ENCODE results near the gene INMT. TPM values are rescaled to one million over a fixed set of nuclear protein-coding genes. Genes with fewer than 3 reads are reported as not detected.

INMT gene
- total RNA-seq, 1 experiment from 2014 or later: 3.3 TPM

GRCh38 chr7:30733216-30733615, 18.7 kb upstream of the INMT start:
- no peak for DNase-seq
- Histone ChIP-seq H3K9me3 (no peaks in the 10 kb centered on the region), H3K4me3 (ENCODE audit: low read depth, low read length) (no peak overlapping the region), H3K27me3 (replicated peaks; ENCODE audit: control insufficient read depth, insufficient read depth, low read length) (no peaks in the 10 kb centered on the region), H3K4me1 (0 out of 2 replicates have a peak, but pooled peaks cover under 1% of the 10 kb centered on the region), H3K36me3 (ENCODE audit: control insufficient read depth, insufficient read depth, low read length) (no peaks in the 10 kb centered on the region)
- Mint-ChIP-seq H3K27ac (ENCODE audit: unreplicated experiment) (no peak overlapping the region), H3K27me3 (ENCODE audit: insufficient read depth, unreplicated experiment) (peaks cover 6% of the 10 kb centered on the region), H3K4me3 (ENCODE audit: unreplicated experiment) (no peak overlapping the region), H3K4me1 (ENCODE audit: low read depth, unreplicated experiment) (peaks cover 8% of the 10 kb centered on the region), H3K36me3 (ENCODE audit: insufficient read depth, unreplicated experiment) (no peaks in the 10 kb centered on the region), H3K9me3 (ENCODE audit: unreplicated experiment) (no peaks in the 10 kb centered on the region)
- no peak for TF ChIP-seq CTCF (IDR thresholded peaks at IDR 0.05; ENCODE audit: insufficient read depth in 1 of 2, low read depth in 1 of 2, low read length in 1 of 2, severe bottlenecking in 1 of 2, unreplicated experiment in 1 of 2)
- ChIA-PET CTCF (no interaction called here), POLR2A (no interaction called here)
- no TSS peak for BruUV-seq (replicated peaks)
- intact Hi-C loops (cut with micrococcal nuclease; ENCODE audit: unreplicated experiment): no loop called here

- Mint-ChIP-seq H3K27me3 (ENCODE audit: insufficient read depth, unreplicated experiment) (peaks cover 6% of the 10 kb centered on the region), H3K4me3 (ENCODE audit: unreplicated experiment) (no peak overlapping the region), H3K9me3 (ENCODE audit: unreplicated experiment) (no peaks in the 10 kb centered on the region), H3K4me1 (ENCODE audit: low read depth, unreplicated experiment) (peaks cover 3% of the 10 kb centered on the region), H3K36me3 (ENCODE audit: insufficient read depth, unreplicated experiment) (no peaks in the 10 kb centered on the region), H3K27ac (ENCODE audit: unreplicated experiment) (no peak overlapping the region)
- no TSS peak for BruUV-seq (replicated peaks)
- TF ChIP-seq CTCF (IDR thresholded peaks at IDR 0.05; ENCODE audit: insufficient read depth in 1 of 2, low read depth in 1 of 2, low read length in 1 of 2, severe bottlenecking in 1 of 2, unreplicated experiment in 1 of 2): no peak
- no peak for DNase-seq
- no peaks in the 10 kb centered on the region for H3K9me3 ChIP-seq
- no peaks in the 10 kb centered on the region for H3K4me1 ChIP-seq
- no peak overlapping the region for H3K4me3 ChIP-seq (ENCODE audit: low read depth, low read length)
- ChIA-PET CTCF (no interaction called here), POLR2A (no interaction called here)
- no peaks in the 10 kb centered on the region for H3K27me3 ChIP-seq (replicated peaks; ENCODE audit: control insufficient read depth, insufficient read depth, low read length)
- intact Hi-C loops (cut with micrococcal nuclease; ENCODE audit: unreplicated experiment): no loop called here
- H3K36me3 ChIP-seq (ENCODE audit: control insufficient read depth, insufficient read depth, low read length): no peaks in the 10 kb centered on the region
Measured at GRCh38 chr7:30733691-30734090, 18.2 kb upstream of the INMT start.

GRCh38 chr7:30734497-30734896, 17.4 kb upstream of the INMT start:
- Mint-ChIP-seq H3K9me3 (ENCODE audit: unreplicated experiment) (no peaks in the 10 kb centered on the region), H3K27me3 (ENCODE audit: insufficient read depth, unreplicated experiment) (peaks cover 6% of the 10 kb centered on the region), H3K27ac (ENCODE audit: unreplicated experiment) (no peak overlapping the region), H3K4me3 (ENCODE audit: unreplicated experiment) (no peak overlapping the region), H3K4me1 (ENCODE audit: low read depth, unreplicated experiment) (no peaks in the 10 kb centered on the region), H3K36me3 (ENCODE audit: insufficient read depth, unreplicated experiment) (no peaks in the 10 kb centered on the region)
- H3K36me3 ChIP-seq (ENCODE audit: control insufficient read depth, insufficient read depth, low read length): no peaks in the 10 kb centered on the region
- BruUV-seq (replicated peaks): no TSS peak
- no peak for DNase-seq
- H3K4me1 ChIP-seq: no peaks in the 10 kb centered on the region
- CTCF ChIA-PET: no interaction called here
- no peaks in the 10 kb centered on the region for H3K9me3 ChIP-seq
- H3K4me3 ChIP-seq (ENCODE audit: low read depth, low read length): no peak overlapping the region
- intact Hi-C loops (cut with micrococcal nuclease; ENCODE audit: unreplicated experiment): no loop called here
- no peaks in the 10 kb centered on the region for H3K27me3 ChIP-seq (replicated peaks; ENCODE audit: control insufficient read depth, insufficient read depth, low read length)
- TF ChIP-seq CTCF (IDR thresholded peaks at IDR 0.05; ENCODE audit: insufficient read depth in 1 of 2, low read depth in 1 of 2, low read length in 1 of 2, severe bottlenecking in 1 of 2, unreplicated experiment in 1 of 2): no peak
- POLR2A ChIA-PET: no interaction called here

All from Caco-2 (cell line).